HCT116 (cell line): ENCODE results near the gene POR. TPM values are rescaled to one million over a fixed set of nuclear protein-coding genes. Genes with fewer than 3 reads are reported as not detected.

Experiments used
- ATAC-seq: fragments of 200-7000 bp; cut with Tn5 transposase; 2 replicates; pipeline ENCODE4 v1.9.1; 2020; ENCODE audit warnings: mild to moderate bottlenecking, moderate library complexity
- BruUV-seq: library from RNA; stranded (reverse); fragments of 400-500 nt; replicated peaks from 2 replicates; lab custom pipeline; 2021; lab: Mats Ljungman, UMichigan
- CTCF ChIA-PET: fragments of 300-600 bp; sonication (Branson Sonifier 250); formaldehyde crosslinking; loops from one replicate; lab custom pipeline; 2021; ENCODE audit warnings: antibody characterized with exemption; lab: Charles Lee
- POLR2A ChIA-PET: fragments of 300-600, 350-600 bp; sonication (Branson Sonifier 250); formaldehyde crosslinking; loops from one replicate; lab custom pipeline; 2021; ENCODE audit warnings: antibody characterized with exemption; lab: Charles Lee
- RAD21 ChIA-PET, 2 experiments: fragments of 300-600 bp; sonication (Branson Sonifier 250); formaldehyde crosslinking; loops; one replicate each; lab custom pipeline; 2023; ENCODE audit warnings: low total read pairs in 2 of 2; ENCODE audit not compliant: uncharacterized antibody in 2 of 2, unreplicated experiment in 2 of 2, low non-redundant PET in 1 of 2; lab: Charles Lee
- DNase-seq: peaks from one replicate; pipeline ENCODE4 v3.0.0-alpha.2; 2010; ENCODE audit warnings: low read depth, low spot score
- H2AFZ ChIP-seq: fragments of 200-600 bp; shearing (Covaris generic), sonication (generic); 2 replicates; pipeline ENCODE4 v1.6.1; 2017; ENCODE audit warnings: low read depth, mixed run types, mixed read lengths, antibody characterized with exemption, low read length; ENCODE audit not compliant: poor library complexity, severe bottlenecking
- H3K27ac ChIP-seq: 2 replicates; pipeline ENCODE4 v1.5.1; 2012; ENCODE audit warnings: low read depth, low read length
- H3K27me3 ChIP-seq: fragments of 200-600 bp; sonication (generic); 2 replicates; pipeline ENCODE4 v1.6.1; 2016; ENCODE audit warnings: mixed run types, low read length, mixed read lengths; ENCODE audit not compliant: insufficient read depth
- H3K36me3 ChIP-seq, 2 experiments: fragments of 200-500 bp in 1 of 2; fragments of 200-600 bp in 1 of 2; sonication (Bioruptor generic) in 1 of 2; sonication (generic) in 1 of 2; 2 replicates each; pipeline versions ENCODE4 v1.5.1 to v1.6.1; 2014 to 2016; ENCODE audit warnings: low read length in 2 of 2, inconsistent platforms in 1 of 2, mixed read lengths in 1 of 2, mixed run types in 1 of 2; ENCODE audit not compliant: insufficient read depth in 2 of 2, control insufficient read depth in 1 of 2
- H3K4me1 ChIP-seq, 2 experiments: fragments of 200-600 bp in 1 of 2; sonication (generic) in 1 of 2; 2 replicates each; pipeline versions ENCODE4 v1.5.1 to v1.6.1; 2012 to 2017; ENCODE audit warnings: low read length in 2 of 2, inconsistent platforms in 1 of 2, mild to moderate bottlenecking in 1 of 2, mixed read lengths in 1 of 2, mixed run types in 1 of 2, moderate library complexity in 1 of 2; ENCODE audit not compliant: insufficient read depth in 2 of 2, control insufficient read depth in 1 of 2
- H3K4me2 ChIP-seq: fragments of 200-600 bp; sonication (generic); 2 replicates; pipeline ENCODE4 v1.6.1; 2017; ENCODE audit warnings: mixed run types, low read length, mixed read lengths
- H3K4me3 ChIP-seq, 2 experiments: fragments of 200-600 bp in 1 of 2; sonication (generic) in 1 of 2; replicated peaks in 1 of 2; 2 replicates each; pipeline ENCODE4 v1.5.1; 2011 to 2016; ENCODE audit warnings: low read length in 2 of 2, control low read depth in 1 of 2, low read depth in 1 of 2, mild to moderate bottlenecking in 1 of 2, mixed read lengths in 1 of 2, mixed run types in 1 of 2
- H3K79me2 ChIP-seq: fragments of 200-600 bp; sonication (generic); 2 replicates; pipeline ENCODE4 v1.6.1; 2017; ENCODE audit warnings: mild to moderate bottlenecking, mixed run types, low read length, moderate library complexity, mixed read lengths; ENCODE audit not compliant: insufficient read depth
- H3K9ac ChIP-seq: fragments of 200-600 bp; sonication (generic); 2 replicates; pipeline ENCODE4 v1.6.1; 2016; ENCODE audit warnings: low read length, mixed read lengths
- H3K9me2 ChIP-seq: fragments of 200-600 bp; sonication (generic), shearing (Covaris generic); 2 replicates; pipeline ENCODE4 v1.6.1; 2017; ENCODE audit warnings: mixed run types, mild to moderate bottlenecking, moderate library complexity; ENCODE audit not compliant: insufficient read depth
- H3K9me3 ChIP-seq, 2 experiments: fragments of 200-500 bp in 1 of 2; fragments of 200-600 bp in 1 of 2; sonication (Bioruptor generic) in 1 of 2; sonication (generic) in 1 of 2; 2 replicates each; pipeline ENCODE4 v1.6.1; 2014 to 2017; ENCODE audit warnings: low read length in 2 of 2, mixed read lengths in 2 of 2, inconsistent platforms in 1 of 2, low read depth in 1 of 2, mild to moderate bottlenecking in 1 of 2, mixed run types in 1 of 2, moderate library complexity in 1 of 2; ENCODE audit not compliant: control insufficient read depth in 1 of 2, insufficient read depth in 1 of 2
- H4K20me1 ChIP-seq: fragments of 200-600 bp; sonication (generic), shearing (Covaris generic); 2 replicates; pipeline ENCODE4 v1.6.1; 2017; ENCODE audit warnings: mixed run types, mild to moderate bottlenecking, moderate library complexity; ENCODE audit not compliant: insufficient read depth
- CBX3 ChIP-seq: IDR thresholded peaks from 2 replicates; pipeline ENCODE4 v1.6.1; 2012; ENCODE audit warnings: low read depth
- EGR1 ChIP-seq: IDR thresholded peaks from 2 replicates; pipeline ENCODE4 v1.6.1; 2012; ENCODE audit warnings: low read depth
- EZH2 ChIP-seq: fragments of 200-600 bp; sonication (generic); IDR thresholded peaks from 2 replicates; pipeline ENCODE4 v1.6.1; 2017; ENCODE audit warnings: antibody characterized with exemption, mixed run types
- FOSL1 ChIP-seq: IDR thresholded peaks from 2 replicates; pipeline ENCODE4 v1.6.1; 2012; ENCODE audit warnings: low read depth
- JUND ChIP-seq: IDR thresholded peaks from 2 replicates; pipeline ENCODE4 v1.6.1; 2012
- POLR2A ChIP-seq: IDR thresholded peaks from 2 replicates; pipeline ENCODE4 v1.7.0; 2011; ENCODE audit warnings: borderline replicate concordance; ENCODE audit not compliant: insufficient read depth, insufficient read length; ENCODE audit errors: extremely low read depth
- POLR2AphosphoS5 ChIP-seq: IDR thresholded peaks from 2 replicates; pipeline ENCODE4 v1.6.1; 2011; ENCODE audit warnings: mild to moderate bottlenecking, low read depth, low read length, moderate library complexity
- RAD21 ChIP-seq: IDR thresholded peaks from 2 replicates; pipeline ENCODE4 v1.6.1; 2012; ENCODE audit warnings: low read depth, mild to moderate bottlenecking
- SIN3A ChIP-seq: IDR thresholded peaks from 2 replicates; pipeline ENCODE4 v1.6.1; 2012; ENCODE audit warnings: low read depth
- SP1 ChIP-seq: IDR thresholded peaks from 2 replicates; pipeline ENCODE4 v1.6.1; 2012; ENCODE audit warnings: low read depth
- YY1 ChIP-seq: IDR thresholded peaks from 2 replicates; pipeline ENCODE4 v1.6.1; 2011; ENCODE audit warnings: low read length, low read depth, moderate library complexity, mild to moderate bottlenecking; ENCODE audit not compliant: insufficient replicate concordance; ENCODE audit errors: extremely low read depth
- ZFX ChIP-seq: fragments of 450-650 bp; IDR thresholded peaks from 2 replicates; pipeline ENCODE4 v1.6.1; 2017
- ZNF274 ChIP-seq: fragments of 200-500 bp; sonication (Bioruptor generic); IDR thresholded peaks from 2 replicates; pipeline ENCODE4 v1.6.1; 2014; ENCODE audit warnings: mild to moderate bottlenecking, low read depth, low read length, inconsistent platforms
- intact Hi-C: fragments of 100-400 bp; cut with micrococcal nuclease; formaldehyde crosslinking; loops from 2 replicates; pipeline ENCODE4 v1.10.0; 2022
- total RNA-seq: library from RNA; stranded (reverse); gene quantifications from one replicate; pipeline ENCODE4 v1.2.1, GENCODE V29; 2021; ENCODE audit not compliant: unreplicated experiment
- TF ChIP-seq, protein P1 (sequence below): IDR thresholded peaks from 2 replicates; pipeline ENCODE4 v1.6.1; 2011; ENCODE audit warnings: mild to moderate bottlenecking, low read length, moderate library complexity; ENCODE audit not compliant: insufficient replicate concordance; ENCODE audit errors: extremely low read depth
- TF ChIP-seq, protein P2 (sequence below): IDR thresholded peaks from 2 replicates; pipeline ENCODE4 v1.6.1; 2012; ENCODE audit warnings: low read depth
- TF ChIP-seq, protein P3 (sequence below): IDR thresholded peaks from 2 replicates; pipeline ENCODE4 v1.6.1; 2012

Gene POR
- total RNA-seq, 1 experiment from 2014 or later = 120 TPM

DNA sequence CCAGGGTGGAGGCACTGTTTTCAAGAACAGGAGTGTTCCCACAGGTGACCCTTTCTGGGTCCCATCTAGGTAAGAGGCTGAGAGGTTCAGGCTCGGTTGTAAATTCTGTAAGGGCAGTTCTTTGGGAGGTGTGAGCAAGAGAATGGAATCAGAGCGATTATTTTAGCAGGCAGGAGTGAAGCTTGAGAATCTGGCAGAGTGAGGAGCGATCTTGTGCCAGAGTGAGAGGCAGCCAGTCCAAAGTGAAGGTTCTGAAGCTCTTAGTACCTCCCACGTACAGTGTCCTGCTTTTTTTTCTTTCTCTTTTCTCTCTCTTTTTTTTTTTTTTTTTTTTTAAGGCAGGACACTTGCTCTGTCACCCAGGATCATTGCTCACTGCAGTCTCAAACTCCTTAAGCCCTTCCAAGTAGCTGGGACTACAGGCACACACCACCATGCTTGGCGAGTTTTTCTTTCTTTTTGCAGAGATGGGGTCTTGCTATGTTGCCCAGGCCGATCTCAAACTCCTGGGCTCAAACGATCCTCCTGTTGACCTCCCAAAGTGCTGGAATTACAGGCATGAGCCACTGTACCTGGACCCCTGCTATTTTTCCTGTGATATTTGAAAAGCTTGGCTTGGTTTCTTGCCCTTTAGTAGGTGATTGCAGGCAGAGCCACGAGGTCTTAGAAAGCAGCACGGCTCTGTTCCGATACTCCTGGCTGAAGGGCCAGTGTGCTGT lies 10.9 kb downstream of the POR start:
- Histone ChIP-seq H3K4me1 (peaks cover 1 to 3% of the 10 kb centered on the region in 2 experiments; a peak in 3 of 4 replicates), H3K9ac (no peak overlapping the region), H3K27me3 (no peaks in the 10 kb centered on the region), H3K4me3 (no peak overlapping the region), H3K36me3 (no peaks in the 10 kb centered on the region), H3K79me2 (peaks cover 45% of the 10 kb centered on the region), H3K4me2 (no peak overlapping the region), H3K9me3 (no peaks in the 10 kb centered on the region), H4K20me1 (no peaks in the 10 kb centered on the region), H3K9me2 (no peaks in the 10 kb centered on the region), H2AFZ (no peak overlapping the region), H3K27ac (no peak overlapping the region)
- no TSS peak for BruUV-seq
- ChIA-PET RAD21 (interaction anchor here in 1 of 2 experiments (0.7 kb wide), 1 partner anchor 106 kb away, joined by 3 read pairs; no protein-coding TSS in a partner anchor), CTCF (no interaction called here), POLR2A (interaction anchor here (1.9 to 3.6 kb wide), 2 partner anchors 10 to 11 kb away, joined by 12 to 21 read pairs; partner anchors contain the start of gene POR)
- DNase-seq = no peak
- intact Hi-C loops = no loop called here
- no peak for ATAC-seq
- TF ChIP-seq EGR1 (no peak), RAD21 (no peak), CBX3 (no peak), FOSL1 (no peak), POLR2A (no peak), SIN3A (no peak), ZNF274 (no peak), YY1 (no peak), JUND (no peak), POLR2AphosphoS5 (no peak), ZFX (no peak), SP1 (no peak), EZH2 (no peak)
- TF ChIP-seq, protein P1, sequence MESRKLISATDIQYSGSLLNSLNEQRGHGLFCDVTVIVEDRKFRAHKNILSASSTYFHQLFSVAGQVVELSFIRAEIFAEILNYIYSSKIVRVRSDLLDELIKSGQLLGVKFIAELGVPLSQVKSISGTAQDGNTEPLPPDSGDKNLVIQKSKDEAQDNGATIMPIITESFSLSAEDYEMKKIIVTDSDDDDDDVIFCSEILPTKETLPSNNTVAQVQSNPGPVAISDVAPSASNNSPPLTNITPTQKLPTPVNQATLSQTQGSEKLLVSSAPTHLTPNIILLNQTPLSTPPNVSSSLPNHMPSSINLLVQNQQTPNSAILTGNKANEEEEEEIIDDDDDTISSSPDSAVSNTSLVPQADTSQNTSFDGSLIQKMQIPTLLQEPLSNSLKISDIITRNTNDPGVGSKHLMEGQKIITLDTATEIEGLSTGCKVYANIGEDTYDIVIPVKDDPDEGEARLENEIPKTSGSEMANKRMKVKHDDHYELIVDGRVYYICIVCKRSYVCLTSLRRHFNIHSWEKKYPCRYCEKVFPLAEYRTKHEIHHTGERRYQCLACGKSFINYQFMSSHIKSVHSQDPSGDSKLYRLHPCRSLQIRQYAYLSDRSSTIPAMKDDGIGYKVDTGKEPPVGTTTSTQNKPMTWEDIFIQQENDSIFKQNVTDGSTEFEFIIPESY = no peak
- TF ChIP-seq, protein P2, sequence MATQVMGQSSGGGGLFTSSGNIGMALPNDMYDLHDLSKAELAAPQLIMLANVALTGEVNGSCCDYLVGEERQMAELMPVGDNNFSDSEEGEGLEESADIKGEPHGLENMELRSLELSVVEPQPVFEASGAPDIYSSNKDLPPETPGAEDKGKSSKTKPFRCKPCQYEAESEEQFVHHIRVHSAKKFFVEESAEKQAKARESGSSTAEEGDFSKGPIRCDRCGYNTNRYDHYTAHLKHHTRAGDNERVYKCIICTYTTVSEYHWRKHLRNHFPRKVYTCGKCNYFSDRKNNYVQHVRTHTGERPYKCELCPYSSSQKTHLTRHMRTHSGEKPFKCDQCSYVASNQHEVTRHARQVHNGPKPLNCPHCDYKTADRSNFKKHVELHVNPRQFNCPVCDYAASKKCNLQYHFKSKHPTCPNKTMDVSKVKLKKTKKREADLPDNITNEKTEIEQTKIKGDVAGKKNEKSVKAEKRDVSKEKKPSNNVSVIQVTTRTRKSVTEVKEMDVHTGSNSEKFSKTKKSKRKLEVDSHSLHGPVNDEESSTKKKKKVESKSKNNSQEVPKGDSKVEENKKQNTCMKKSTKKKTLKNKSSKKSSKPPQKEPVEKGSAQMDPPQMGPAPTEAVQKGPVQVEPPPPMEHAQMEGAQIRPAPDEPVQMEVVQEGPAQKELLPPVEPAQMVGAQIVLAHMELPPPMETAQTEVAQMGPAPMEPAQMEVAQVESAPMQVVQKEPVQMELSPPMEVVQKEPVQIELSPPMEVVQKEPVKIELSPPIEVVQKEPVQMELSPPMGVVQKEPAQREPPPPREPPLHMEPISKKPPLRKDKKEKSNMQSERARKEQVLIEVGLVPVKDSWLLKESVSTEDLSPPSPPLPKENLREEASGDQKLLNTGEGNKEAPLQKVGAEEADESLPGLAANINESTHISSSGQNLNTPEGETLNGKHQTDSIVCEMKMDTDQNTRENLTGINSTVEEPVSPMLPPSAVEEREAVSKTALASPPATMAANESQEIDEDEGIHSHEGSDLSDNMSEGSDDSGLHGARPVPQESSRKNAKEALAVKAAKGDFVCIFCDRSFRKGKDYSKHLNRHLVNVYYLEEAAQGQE = no peak
- TF ChIP-seq, protein P3, sequence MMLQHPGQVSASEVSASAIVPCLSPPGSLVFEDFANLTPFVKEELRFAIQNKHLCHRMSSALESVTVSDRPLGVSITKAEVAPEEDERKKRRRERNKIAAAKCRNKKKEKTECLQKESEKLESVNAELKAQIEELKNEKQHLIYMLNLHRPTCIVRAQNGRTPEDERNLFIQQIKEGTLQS = no peak
